GM10847 (cell line): ENCODE data around the gene FADS3.

Source experiments
- POLR2A ChIP-seq: IDR thresholded peaks from 2 replicates; pipeline ENCODE4 v1.6.1; 2011; ENCODE audit not compliant: insufficient read length; ENCODE audit errors: extremely low read depth

Gene FADS3

DNA sequence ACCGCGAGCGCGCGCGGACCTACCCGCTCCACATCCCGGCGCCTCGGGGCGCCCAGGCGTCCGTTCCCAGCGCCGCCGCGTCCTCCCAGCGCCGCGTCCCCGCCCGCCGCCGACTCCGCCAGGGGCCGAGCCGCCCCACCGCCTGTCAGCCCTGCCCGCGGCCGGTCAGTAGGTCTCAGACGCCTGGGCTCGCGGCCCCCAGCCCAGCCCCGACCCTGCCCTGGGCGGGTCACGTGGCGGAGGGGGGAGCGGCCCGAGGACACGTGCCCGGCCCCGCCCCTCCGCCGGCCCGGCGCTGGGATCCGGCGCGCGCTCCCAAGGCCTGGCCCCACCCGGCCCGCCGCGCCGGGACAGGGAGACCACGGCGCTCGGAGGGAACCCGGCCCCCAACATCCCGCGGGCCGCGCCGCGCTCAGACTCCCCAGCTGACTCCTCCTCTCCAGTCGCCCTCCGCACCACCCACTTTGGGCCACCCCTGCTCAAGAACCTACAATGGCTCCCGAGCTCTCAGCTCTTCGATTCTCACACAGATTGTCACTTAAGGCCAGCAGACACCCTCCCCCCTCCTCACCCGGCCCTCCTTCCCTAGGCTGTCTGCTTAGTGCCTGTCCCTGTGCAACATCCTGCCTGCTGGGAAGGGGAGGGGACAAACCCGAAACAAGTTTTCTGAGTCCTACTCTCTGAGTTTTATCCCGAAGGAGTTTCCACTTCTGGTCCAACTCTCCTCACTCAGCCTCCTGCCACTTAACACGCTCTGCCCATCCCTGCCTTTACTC is 26.2 kb upstream of the FADS3 start, which contains the start of gene RAB3IL1:
Gene RAB3IL1, minus strand, starts transcription at position 233 of the 776 bp plus-strand sequence. Its CDS starts 199 bp downstream, at position 34.
- TF ChIP-seq POLR2A: no peak

DNA sequence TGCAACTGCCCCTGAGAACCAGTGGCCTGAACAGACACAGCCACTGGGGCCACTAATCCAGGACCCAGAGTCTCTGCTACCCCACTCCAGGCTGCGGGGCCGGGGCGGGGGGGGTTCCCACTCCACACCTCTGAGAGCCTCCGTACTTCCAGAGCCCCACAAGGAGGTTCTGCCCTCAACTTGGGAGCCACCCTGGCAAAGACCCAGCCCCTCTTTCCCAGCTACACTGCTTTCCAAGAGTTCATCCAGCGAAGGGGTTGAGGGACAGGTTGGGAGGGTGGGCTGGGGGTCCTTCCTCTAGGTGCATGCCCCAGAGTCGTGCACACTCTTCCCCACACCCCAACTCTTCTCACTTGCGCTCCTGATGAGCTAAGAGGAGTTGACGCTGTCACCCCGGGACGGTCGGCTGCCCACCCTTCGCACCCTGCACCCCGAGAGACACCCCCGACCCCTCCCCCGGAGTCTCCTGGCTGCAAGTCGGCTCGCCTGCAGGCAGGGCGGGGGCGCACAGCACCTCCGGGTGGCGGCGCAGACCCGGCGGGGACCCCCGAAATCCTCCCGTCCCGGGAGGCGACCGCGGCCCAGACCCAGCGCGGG is 25.5 kb upstream of the FADS3 start:
- no peak for TF ChIP-seq POLR2A

DNA sequence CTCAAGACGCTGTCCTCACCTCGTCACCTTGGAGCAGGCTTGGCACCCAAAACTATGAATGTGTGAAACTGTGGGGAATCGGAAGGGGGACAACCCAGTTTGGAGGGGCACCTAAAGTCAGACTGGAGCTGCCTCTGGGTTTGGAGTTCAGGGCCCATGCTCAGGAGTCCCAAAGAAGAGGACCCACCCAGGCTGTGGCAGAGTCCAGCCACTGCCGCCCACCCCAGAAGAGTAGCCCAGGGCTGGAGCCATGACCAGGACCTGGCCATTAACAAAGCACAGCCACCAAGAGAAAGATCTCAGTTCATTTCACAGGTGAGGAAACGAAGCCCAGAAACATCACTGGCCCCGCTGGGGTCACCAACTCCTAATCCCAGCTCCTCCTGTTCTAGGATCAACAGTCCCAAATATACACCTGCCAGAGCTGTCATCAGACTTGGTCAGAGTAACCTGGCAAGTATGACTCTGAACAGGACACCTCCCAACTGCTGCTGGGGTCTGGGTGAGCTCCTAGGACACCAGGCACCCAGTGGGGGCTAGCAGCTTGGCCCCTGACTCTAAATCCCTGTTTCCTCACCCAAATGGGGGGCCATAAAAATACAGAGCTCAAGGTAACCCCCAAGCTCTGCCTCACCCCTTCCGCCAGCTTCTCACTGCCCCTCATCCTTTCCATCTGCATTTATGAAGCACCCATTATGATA is 23.3 kb upstream of the FADS3 start:
- no peak for TF ChIP-seq POLR2A

DNA sequence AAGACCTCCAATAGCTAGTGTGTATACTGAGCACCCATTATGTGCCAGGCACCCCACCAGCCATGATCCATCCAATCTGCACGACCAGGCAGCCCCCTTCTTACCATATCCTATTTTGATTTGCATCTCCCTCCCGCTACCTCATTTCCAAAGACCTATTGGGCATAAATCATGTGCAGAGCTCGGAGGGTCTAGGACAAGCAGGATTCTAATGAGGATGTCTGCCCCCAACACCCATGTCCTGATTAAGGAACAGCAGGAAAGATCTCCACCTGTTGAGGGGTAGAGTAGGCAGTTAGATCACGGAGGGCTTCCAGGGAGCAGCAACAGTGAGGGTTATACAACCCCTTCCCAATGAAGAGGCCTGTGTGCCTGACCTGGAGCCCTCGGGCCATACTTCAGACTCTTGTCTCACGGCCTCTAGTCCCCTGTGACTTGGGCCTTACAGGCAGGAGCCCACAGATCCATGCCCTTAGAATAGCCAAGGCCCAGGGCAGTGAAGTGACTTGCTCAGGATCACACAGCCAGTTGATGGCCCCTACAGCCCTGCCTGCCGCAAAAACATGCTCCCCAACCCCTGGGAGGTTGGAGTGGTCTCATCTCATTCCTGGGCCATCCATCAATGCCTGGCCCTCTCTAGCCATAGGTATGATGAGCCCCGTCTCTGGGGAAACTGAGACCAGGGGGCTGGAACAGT is 22.5 kb upstream of the FADS3 start:
- TF ChIP-seq POLR2A: no peak

DNA sequence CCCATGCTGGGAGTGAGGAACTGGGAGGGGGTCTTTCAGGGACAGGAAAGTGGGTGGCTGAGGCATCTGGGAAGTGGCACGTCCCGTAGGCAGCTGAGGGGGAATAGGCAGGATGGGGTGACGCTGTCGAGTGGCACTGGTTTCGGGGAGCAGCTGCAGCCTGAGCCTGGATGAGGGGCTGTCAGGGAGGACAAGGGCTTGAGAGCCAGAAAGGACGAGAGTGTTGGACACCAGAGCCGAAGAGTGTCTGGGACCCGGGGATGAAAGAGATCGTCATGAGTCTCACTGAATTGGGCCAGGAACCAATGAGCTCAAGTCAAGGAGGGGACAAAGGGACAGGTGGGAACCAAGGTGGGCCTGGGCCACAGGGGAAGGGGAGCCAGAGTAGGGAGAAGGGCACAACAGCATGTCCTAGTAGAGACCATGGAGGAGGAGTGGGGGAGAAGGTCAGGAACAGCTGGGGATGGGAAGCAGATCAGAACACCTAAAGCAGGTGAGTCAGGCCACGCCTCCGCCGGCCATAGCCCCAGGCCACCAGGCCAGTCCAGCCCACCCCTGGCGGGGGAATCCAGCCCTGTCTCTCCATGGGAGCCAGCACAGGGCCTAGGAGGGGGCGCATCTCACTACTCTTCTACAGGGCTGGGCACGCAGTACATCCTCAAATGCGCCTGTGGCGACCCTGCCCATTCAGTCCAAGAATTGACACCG is 21.8 kb upstream of the FADS3 start:
- TF ChIP-seq POLR2A: no peak

DNA sequence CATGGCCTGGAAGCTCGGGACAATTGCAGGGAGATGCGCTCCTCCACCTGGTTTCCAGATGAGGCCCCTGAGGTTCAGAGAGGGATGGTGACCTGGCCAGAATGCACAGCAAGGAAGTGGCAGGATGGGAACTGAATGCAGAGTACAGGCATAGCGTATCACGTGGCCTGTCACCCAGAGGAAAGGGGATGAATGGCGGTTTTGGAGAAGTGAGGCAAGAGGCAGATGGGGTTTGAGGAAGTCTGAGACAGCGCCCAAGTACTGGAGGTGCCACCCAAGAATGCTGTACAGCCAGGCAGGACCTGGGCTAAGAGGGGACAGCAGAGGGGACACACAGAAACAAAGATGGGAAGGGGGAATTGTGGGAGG is 21.2 kb upstream of the FADS3 start:
- TF ChIP-seq POLR2A: no peak

DNA sequence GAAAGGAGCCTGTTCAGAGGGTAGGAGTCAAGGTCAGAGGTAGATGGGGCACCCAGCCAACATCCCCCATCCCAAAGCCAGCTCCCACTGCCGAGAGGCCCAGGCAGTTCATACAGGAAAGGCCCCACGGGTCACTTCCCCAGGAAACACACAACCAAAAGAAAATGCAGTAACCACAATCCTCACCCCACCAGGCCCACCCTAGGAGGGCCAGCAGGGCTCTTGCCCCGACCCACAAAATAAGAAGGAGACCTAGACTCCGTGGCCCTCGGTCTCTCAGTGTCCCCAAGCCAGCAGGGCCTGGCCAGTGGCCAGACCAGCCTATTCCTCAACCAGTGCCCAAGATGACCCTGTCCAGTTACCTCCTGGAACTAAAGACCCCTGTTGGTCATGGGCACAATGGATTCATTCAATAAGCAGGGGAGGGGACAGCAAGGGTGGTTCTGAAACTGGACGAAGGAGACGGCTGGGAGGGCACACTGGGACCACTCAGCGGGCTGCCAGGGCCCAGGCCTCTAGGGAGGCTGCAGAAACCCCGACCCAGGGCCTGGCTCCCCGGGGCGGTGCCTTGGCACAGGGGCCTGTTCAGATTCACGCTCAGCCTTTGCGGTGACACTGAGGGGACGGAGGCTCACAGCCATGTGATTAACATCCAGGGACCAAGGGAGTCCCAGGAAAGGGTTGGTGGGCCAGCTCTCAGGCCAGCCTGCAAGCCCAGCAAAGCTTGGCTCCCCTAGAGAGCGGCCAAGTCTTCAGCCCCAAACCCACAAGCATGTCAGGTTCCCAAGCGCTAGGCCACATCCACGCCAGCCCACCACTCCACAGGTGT is 20.6 kb upstream of the FADS3 start:
- no peak for TF ChIP-seq POLR2A

DNA sequence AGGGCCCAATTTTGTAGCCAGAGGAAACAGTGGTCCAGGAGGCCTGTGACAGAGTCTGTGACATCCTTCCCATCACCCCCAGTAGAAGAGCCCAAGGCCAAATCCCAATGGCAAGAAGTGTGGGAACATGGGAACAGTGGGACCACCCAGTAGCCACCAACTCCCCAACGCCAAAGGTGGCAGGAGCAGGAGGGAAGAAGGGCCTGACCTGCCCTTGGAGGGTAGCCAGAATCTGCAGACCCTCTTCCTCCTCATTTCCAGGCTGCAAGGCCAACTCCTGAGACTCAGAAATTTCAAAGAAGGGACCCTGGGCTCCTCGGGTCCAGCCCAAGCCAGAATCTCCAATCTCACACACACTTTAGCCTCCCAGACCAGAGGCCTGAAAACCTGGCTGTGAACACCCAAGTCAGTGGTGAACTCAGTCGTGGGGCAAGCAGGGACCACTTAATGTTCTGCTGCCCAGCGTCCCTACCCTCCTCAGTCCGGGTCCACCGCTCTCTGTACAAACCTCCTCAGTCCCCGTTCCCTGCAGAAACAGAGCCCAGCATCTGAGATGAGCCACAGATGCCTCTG is 19.9 kb upstream of the FADS3 start:
- TF ChIP-seq POLR2A: no peak

DNA sequence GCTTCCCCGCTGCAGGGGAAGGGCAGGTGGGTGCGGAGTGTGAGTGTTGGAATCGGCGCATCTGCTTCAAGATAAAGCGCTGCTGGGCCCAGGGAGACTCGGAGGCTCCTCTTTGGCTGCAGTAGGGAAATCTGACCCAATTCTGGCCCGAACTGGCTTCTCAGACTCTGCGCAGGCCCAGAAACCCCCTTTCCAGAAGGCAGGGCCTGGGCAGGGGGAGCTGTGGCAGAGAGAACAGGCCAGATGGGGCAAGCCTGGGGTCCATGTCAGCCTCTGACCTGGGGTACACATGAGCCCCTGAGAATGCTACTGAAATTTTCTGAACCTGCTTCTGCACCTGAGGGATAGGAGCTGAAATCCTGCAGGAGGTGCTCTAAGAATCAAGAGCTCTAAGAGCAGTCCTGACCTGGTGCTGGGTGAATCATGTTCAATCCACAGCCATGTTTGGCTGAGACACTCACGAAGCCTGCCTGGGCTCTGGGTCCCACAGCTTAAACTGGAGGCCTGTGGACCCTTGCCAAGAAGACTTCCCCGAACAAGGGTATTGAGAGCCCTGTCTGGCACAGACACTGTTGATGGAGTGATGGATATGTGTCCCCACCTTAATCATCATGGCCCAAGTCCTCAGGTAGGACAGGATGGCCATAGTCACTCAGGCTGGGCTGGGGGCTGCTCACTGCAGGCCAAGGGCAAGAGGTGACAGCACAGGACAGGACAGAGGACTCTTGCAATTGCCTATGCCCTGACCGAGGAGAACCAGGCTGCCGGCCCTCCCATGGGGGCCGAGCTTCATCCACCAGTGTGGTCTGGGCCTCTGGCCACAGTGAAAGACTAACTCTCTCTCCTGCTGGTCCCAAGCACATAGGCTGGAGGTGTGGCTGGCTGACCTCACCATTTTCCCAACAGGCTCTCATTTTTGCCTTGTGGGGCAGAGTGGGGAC is 19.1 kb upstream of the FADS3 start:
- TF ChIP-seq POLR2A: no peak

DNA sequence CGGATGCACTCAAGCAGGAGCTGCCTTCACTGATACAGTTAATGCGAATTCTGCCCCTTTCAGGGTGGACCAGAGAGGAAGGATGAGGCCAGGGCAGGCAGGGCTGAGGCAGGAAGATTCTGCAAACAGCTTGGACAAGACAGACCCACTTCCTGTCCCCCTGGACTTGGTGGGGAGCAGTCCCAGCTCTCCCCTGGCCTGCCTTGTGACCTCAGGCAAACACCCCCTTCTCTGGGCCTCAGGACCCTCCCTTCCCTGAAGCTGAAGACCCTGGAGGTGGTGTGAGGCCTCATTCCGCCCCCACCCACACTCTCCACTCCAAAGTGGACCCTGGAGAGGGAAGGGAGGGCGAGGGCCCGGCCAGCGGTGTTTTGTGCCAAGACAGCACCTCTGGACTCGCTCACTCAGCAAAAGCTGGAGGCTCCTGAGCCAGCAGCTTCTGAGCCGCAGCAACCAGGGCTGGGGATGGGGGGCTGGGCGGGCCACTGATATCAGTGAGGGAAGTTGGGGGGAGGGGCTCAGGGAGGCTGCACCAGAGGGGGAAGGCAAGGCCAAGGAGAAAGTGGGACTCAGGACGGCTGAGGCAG is 17.5 kb upstream of the FADS3 start:
- no peak for TF ChIP-seq POLR2A

DNA sequence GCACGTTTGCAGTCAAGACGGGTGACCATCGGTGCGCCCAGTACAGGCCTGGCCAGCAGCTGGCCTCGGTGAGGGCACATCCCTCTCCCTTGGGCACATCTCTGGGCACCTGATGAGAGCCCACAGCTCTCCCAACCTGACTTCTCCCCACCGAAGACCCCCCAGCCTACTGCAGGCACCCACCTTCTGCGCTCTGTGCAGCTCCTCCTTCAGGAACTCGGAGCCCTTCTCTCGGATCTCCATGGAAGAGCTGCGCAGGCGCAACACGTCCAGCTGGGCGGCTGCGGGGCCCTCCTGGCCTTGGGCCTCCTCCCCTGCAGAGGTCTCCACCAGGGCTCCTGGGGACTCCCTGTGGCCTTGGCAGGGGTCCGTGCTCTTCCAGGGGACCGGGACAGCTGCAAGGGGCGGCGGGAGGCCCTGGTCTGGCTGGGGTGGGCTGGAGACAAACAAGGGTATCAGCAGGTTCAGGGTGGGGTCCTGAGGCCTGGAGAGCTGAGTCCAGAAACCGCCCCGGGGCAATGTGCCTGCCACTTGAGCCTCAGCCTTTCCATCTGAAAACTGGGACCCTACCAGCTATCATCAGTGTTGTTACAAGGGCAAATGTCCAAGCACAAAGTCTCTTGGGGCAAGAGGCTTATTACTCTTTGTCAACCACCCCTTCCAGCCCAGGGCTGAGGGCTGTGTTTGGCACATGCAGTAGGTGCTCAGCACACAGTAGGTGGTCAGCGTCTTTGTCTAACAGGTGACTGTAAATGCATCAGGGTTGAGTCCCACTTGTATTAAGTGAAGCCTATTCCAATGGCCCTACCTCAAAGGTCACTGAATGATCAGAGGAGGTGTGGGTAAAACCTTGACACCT is 16.8 kb upstream of the FADS3 start:
- TF ChIP-seq POLR2A: no peak
